Measurements from ENCODE around the gene ECM1. TPM values are rescaled to one million over a fixed set of nuclear protein-coding genes. Genes with fewer than 3 reads are reported as not detected.

ECM1 gene
- total and polyA plus RNA-seq, 2 donors (not counting 1 experiment from before 2014, with no cell fraction given) = 1.9 to 2.3 TPM

DNA sequence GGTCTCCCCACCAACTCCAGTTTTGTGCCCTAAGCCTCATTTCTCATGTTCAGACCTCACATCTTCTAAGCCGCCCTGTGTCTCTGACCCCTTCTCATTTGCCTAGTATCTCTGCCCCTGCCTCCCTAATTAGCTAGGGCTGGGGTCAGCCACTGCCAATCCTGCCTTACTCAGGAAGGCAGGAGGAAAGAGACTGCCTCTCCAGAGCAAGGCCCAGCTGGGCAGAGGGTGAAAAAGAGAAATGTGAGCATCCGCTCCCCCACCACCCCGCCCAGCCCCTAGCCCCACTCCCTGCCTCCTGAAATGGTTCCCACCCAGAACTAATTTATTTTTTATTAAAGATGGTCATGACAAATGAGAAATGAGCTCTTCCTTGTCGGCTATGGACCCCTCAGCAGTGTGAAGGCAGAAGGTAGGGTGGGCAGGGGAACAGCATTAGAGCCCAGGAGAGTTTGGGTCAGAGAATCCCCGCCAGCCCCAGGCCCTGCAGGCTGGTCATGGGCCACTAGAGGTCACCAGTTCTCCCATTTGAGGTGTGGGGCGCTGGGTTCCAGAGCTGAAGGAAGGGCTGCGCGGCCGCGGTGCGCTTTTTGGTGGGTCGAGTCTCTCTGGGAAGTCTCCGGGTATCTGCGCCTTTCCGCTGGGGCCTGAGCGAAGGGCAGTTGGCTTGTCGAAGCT lies 52.8 kb downstream of the ECM1 start:
- CTCF ChIA-PET = interaction anchor here (0.6 to 14.8 kb wide), 44 partner anchors 10 to 435 kb away, joined by 3 to 661 read pairs (median 4); partner anchors contain the start of genes ADAMTSL4, ENSA, FALEC and GOLPH3L
- H3K4me3 Mint-ChIP-seq = peak overlapping the region; percentile 99
- peaks cover 48% of the 10 kb centered on the region for H3K4me1 Mint-ChIP-seq
- Histone ChIP-seq H3K4me1 (ENCODE audit: control insufficient read depth in 2 of 2, insufficient read depth in 2 of 2, low read length in 2 of 2) (peaks cover 42 to 55% of the 10 kb centered on the region in 2 donors), H3K9ac (ENCODE audit: low read length) (peak overlapping the region; percentile 93), H3K27me3 (replicated peaks in 1 of 4; ENCODE audit: control extremely low read depth in 1 of 4, control insufficient read depth in 3 of 4, insufficient read depth in 4 of 4, low read length in 3 of 4) (no peaks in the 10 kb centered on the region), H3K27ac (ENCODE audit: low read length in 2 of 2) (peak overlapping the region; percentile 96 to 99), H3K9me3 (ENCODE audit: control extremely low read depth in 1 of 3, control insufficient read depth in 2 of 3, insufficient read depth in 1 of 3, low read length in 2 of 3) (no peaks in the 10 kb centered on the region), H3K36me3 (replicated peaks in 1 of 2; ENCODE audit: control extremely low read depth in 1 of 2, control insufficient read depth in 1 of 2, extremely low read depth in 1 of 2, insufficient read depth in 2 of 2, low read length in 1 of 2) (no peaks in the 10 kb centered on the region), H4K20me1 (ENCODE audit: control insufficient read depth, insufficient read depth, low read length, poor library complexity, severe bottlenecking) (peaks cover 3% of the 10 kb centered on the region), H3K4me2 (replicated peaks; ENCODE audit: low read depth, low read length, poor library complexity, severe bottlenecking) (peak overlapping the region; percentile 90), H3K79me2 (ENCODE audit: control insufficient read depth, insufficient read depth, low read length) (peaks cover 31% of the 10 kb centered on the region), H3K4me3 (ENCODE audit: control extremely low read depth in 1 of 5, extremely low read depth in 1 of 5, insufficient read depth in 1 of 5, low read depth in 2 of 5, low read length in 4 of 5) (peak overlapping the region; percentile 63 to 89 (median 80)), H2AFZ (ENCODE audit: insufficient read depth, low read depth, low read length, poor library complexity, severe bottlenecking) (peak overlapping the region; percentile 95)
- TF ChIP-seq EZH2 (IDR thresholded peaks at IDR 0.05; ENCODE audit: borderline replicate concordance, insufficient read depth, low read depth, low read length, poor library complexity, severe bottlenecking) (no peak), CTCF (IDR thresholded peaks at IDR 0.05) (peak; percentile 78)
- 10% methylated on average over 9 of the region's 17 CpGs for WGBS (ENCODE audit: insufficient coverage)
- no peaks in the 10 kb centered on the region for H3K9me3 Mint-ChIP-seq (ENCODE audit: insufficient read depth)
- DNase-seq (peak; percentile 89), ATAC-seq (ENCODE audit: low read depth) (peak; percentile 26)
- no peaks in the 10 kb centered on the region for H3K27me3 Mint-ChIP-seq
- POLR2A ChIA-PET = interaction anchor here (0.6 to 10.3 kb wide), 9 partner anchors 9 to 69 kb away, joined by 3 to 371 read pairs (median 6); partner anchors contain the start of genes ENSA and MCL1
- intact Hi-C loops (cut with micrococcal nuclease) = loop anchor here (1.0 to 5.0 kb wide), 7 partner anchors 51 to 447 kb away; partner anchors contain the start of genes ARNT, CTSS, GOLPH3L and MINDY1
- H3K27ac Mint-ChIP-seq = peak overlapping the region; percentile 98
